HG03571 (cell line): ENCODE results near the gene HHAT.
"Not testable (repeated sequence)": the region's sequence is repeated elsewhere in the genome, so short reads cannot be mapped to it uniquely, and the experiment has no call there.

Source experiments
- ATAC-seq: cut with Tn5 transposase; IDR thresholded peaks from one replicate; pipeline ENCODE4 v1.9.1; 2021; ENCODE audit not compliant: unreplicated experiment

Gene HHAT

GRCh38 chr1:210631399-210631798, 302.7 kb downstream of the HHAT start:
- ATAC-seq: no peak

GRCh38 chr1:210633140-210633539, 304.4 kb downstream of the HHAT start:
- ATAC-seq: no peak

GRCh38 chr1:210633636-210634035, 304.9 kb downstream of the HHAT start:
- ATAC-seq: no peak

- no peak for ATAC-seq
These were observed 306.4 kb downstream of the HHAT start for GRCh38 chr1:210635108-210635507.

GRCh38 chr1:210641582-210641981, 312.9 kb downstream of the HHAT start:
- no peak for ATAC-seq

GRCh38 chr1:210645582-210646257, 317.0 kb downstream of the HHAT start:
- ATAC-seq: no peak

- no peak for ATAC-seq
These were observed 317.5 kb downstream of the HHAT start for GRCh38 chr1:210646258-210646616.

- no peak for ATAC-seq
These were observed 319.0 kb downstream of the HHAT start for GRCh38 chr1:210647406-210648333.

GRCh38 chr1:210648588-210649269, 320.0 kb downstream of the HHAT start:
- no peak for ATAC-seq

- no peak for ATAC-seq
These were observed 321.7 kb downstream of the HHAT start for GRCh38 chr1:210650403-210650802.

- no peak for ATAC-seq
These were observed 323.7 kb downstream of the HHAT start for GRCh38 chr1:210652329-210652954.

- ATAC-seq: no peak
These were observed 325.1 kb downstream of the HHAT start for GRCh38 chr1:210653771-210654170.

- no peak for ATAC-seq
These were observed 325.7 kb downstream of the HHAT start for GRCh38 chr1:210654176-210654981.

GRCh38 chr1:210655511-210655910, 326.8 kb downstream of the HHAT start:
- ATAC-seq: no peak

GRCh38 chr1:210657806-210658205, 329.1 kb downstream of the HHAT start:
- ATAC-seq: no peak

GRCh38 chr1:210661520-210661919, 332.8 kb downstream of the HHAT start:
- not testable (repeated sequence) for ATAC-seq

- ATAC-seq: no peak
These were observed 333.8 kb downstream of the HHAT start for GRCh38 chr1:210662291-210663050.

- no peak for ATAC-seq
These were observed 335.2 kb downstream of the HHAT start for GRCh38 chr1:210663730-210664573.

- ATAC-seq: no peak
These were observed 341.2 kb downstream of the HHAT start for GRCh38 chr1:210669951-210670350.
